Amygdala (tissue), 56 donors: ENCODE data around the gene SHANK1.
A peak's percentile ranks its signal among the peaks of the same experiment; 100 is the strongest.
"Not testable (repeated sequence)": the region's sequence is repeated elsewhere in the genome, so short reads cannot be mapped to it uniquely, and the experiment has no call there.

Source experiments
- DNase-seq, 56 donors: peaks; one replicate each; lab custom pipeline; 2025; lab: John Stamatoyannopoulos, UW

The SHANK1 gene

DNA sequence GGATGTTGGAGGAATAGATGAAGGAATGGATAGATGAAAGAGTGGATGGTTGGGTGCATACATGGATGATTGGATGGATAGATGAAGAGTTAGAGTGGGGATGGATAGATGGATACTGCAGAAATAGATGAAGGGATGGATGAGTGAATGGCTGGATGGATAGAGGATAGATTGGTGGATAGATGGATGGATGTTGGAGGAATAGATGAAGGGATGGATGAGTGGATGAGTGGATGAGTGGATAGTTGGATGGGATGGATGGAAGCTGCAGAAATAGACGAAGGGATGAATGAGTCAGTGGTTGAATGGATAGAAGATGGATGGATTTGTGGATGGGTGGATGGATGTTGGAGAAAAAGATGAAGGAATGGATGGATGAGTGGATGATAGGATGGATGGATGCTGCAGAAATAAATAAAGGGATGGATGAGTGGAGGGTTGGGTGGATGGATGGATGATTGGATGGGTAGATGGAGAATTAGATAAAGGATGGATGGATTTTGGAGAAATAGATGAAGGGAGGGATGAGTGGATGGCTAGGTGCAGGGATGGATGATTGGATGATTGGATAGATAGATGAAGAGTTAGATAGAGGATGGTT lies 75.2 kb downstream of the SHANK1 start:
- no peak for DNase-seq

DNA sequence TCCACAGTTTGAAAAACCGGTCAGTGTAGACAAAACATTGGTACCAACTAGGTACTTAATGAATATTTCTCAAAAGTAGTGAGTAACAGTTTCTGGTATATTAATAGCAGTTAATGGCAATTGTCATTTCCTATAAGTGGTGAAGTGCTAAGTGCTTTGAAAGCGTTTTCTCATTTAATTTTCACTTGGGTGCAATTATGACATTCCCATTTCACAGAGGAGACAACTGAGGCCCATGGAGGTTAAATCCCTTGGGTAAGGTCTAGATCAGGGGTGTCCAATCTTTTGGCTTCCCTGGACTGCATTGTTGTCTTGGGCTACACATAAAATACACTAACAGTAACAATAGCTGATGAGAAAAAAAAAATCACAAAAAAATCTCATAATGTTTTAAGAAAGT lies 79.2 kb downstream of the SHANK1 start:
- no peak for DNase-seq

DNA sequence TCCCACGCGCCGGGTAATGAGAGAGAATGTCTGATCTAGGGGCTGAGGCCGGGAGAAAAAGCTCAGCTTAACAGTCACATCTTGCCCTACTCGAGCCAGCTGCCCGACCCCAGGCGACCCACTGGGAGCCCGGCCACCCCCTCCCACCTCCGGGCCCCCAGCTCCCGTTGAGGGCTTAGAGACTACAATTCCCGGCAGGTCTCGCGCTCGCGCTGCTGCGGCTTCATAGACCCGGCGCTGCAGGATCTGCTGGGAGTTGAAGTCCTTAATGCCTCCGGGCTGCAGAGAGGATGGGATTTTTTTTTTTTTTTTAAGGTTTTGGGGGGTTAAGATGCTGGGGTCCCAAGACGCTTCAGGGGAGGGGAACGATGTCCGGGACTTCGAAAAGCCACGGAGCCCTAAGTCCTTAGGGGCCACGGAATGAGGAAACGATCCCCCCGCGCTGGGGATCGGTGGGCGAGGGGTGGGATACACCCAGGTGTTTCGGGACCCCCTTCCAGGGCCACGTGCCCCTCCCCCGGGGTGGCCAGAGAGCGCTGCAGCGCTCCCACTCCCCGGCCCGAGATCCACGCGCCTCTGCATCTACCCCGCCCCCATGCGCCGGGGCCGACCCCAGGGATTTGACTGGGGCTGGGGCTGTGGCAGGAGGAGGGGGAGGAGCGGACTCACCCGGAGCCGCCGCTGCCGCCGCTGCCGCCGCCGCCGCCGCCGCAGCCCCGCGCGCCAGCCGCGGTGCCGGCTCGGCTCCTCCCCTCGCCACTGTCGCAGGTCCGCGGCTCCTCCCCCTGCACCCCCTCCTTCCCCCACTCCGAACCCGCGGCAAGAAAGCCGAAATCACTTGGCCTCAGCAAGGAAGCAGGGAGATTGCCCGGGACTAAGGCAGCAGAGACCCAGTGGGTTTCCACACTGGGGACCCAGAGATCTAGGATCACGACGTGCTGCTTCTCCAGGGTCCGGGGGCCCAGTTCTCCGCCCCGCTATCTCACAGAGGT lies 80.2 kb downstream of the SHANK1 start, which contains the start of gene SYT3:
TSS of gene SYT3 (minus strand) at position 761 of the 992 bp plus-strand sequence. CDS start 2,470 bp downstream, outside the sequence.
- DNase-seq, result peak in 53 of 56 donors; percentile 4 to 81 (median 48)

DNA sequence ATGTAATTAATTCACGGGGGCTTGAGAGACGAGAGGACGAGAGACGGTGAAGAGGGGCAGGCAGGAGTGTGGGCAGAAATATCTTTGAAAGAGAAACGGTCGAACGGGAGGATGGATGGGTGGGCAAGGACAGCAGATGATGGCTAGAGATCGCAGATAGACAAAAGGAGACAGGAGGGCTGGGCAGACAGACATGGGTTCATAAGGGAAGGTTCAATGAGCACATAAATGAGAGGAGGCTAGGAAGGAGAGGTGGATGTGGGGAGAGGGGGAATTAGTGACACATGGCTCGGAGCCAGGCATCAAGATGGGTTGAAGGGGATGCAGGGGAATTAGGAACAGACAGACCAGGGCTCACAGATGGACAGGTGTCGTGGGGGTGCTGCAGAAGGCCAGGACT lies 81.0 kb downstream of the SHANK1 start:
- DNase-seq, result no peak

DNA sequence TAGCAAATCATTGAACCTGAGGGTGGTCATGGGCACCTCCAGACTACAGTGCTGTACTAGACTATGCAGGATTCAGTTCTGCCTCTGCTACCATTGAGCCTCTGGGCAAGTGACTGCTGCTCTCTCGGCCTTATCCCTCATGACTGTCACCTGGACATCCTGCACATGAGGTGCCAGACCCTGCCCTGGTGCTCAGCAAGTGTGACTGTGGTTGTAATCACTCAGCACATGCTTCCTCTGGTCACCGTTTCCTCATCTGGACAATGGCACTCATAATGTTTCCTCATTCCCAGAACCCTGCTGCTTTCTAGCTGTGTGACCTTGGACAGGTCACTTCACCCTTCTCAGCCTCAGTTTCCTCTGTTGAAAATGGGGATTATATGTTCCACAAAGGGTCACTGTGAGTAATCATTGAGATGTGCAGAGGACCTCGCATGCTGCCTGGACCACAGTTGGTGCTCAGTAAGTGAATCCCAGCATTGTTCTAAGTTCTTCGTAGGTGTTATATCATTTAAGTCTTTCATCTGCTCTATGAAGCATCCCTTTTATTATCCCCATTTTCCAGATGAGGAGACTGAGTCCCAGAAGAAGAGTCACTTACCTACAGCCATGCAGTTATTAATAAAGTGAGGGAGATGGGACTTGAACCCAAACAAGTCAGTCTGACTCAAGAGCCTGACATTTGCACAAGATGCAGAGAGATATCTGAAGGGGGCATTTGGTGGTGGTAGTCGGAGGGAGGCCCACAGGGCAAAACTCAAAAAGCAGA lies 83.1 kb downstream of the SHANK1 start:
- DNase-seq, result no peak

DNA sequence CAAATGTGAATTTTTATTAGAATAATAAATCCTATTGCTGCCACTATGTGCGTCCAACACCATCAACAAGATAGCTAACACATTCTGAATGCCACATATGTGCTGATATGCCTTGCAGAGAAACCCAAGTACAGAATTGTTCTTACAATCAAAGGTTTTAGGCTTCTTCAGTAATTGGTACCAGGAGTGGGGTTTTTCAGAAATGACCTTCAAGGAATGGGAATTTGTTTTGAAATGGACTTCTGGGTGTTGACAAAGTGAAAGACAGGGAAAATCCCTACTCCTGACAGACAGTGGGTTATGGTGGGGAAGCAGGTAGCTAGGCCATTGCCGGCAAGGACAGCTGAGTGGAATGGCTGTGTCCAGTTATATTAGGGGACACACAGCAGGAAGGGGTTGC lies 85.6 kb downstream of the SHANK1 start:
- no peak for DNase-seq

DNA sequence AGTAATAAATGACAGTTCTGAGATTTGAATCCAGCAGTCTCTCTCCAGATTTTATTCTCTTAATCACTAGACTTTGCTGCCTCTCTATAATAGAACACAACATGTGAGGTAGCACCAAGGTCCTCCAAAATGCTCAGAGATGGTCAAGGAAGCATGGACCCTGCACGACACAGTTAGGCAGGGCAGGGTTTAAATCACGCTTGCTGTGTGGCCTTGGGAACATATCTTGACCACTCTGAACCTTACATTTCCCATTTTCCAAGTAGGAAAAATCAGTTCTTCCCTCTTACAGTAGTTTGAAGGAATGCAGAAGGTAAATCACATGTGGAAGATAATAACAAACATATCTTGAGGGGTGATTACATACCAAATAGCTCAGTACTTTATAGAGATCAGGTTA lies 86.2 kb downstream of the SHANK1 start:
- DNase-seq, result no peak

DNA sequence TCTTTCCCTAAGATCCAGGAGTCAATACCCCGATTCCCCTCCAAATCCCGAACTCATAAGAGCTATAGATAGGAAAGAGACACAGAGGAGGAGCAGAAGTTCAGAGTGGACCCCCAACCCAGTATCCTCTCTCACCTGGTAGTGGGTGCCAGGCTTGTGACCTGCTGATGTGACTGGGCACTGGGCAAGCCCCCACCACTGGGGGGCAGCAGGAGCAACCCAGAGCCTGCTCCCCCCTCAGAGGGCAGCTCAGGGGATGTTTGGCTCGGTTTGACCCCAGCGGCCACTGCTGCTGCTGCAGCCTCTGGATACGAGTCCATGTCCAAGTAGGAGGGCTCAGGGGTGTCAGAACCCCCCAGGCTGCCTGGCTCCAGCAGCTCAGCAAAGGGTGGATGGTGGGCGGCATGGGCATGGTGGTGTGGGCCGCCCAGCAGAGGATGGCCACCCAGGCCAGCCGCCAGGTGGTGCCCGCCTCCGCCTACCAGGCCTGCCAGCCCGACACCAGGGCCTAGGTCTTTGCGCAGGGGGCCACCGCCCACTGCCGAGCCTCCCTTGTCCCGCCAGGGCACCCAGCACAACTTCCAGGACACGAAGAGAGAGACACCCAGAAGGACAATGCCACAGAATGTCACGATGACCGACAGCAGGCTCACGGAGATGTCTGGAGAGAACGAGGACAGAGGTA lies 87.3 kb downstream of the SHANK1 start:
- DNase-seq, result no peak

DNA sequence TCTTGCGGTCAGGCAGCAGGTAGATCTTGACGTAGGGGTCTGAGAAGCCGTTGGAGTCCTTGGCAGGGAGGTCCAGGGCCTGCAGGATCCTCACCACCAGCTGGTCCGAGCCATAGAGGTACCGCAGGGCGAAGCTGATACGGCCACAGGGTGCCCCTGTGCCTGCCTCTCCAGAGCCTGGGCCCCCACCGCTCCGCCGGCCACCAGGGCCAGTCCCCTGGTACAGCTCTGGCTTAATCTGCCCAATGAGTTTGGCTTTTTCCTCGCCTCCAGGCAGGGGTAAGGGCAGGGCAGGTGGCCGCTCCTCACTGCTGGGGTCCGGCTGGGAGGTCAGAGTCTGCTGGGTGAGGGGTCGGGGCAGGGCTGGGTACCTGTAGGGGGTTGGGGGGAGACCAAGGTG lies 89.8 kb downstream of the SHANK1 start:
- no peak for DNase-seq

DNA sequence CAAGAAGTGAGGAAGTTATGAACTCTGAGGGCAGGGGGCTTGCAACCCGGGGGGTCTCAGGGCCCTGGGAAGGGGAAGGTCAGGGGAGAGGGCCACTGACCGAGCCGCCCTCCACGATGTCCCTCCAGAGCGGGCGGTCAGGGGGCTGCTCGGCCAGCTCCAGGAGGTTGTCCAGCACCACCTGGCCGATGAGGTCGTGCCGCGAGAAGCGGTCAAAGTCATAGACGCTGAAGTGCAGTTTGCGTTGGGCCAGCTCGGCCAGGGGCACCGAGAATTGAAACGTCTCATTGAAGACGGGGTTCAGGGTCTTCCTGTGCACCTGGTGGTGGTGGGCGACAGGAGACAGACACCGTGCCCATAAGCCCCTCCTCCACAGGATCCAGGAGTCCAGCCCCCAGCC lies 90.4 kb downstream of the SHANK1 start:
- no peak for DNase-seq

DNA sequence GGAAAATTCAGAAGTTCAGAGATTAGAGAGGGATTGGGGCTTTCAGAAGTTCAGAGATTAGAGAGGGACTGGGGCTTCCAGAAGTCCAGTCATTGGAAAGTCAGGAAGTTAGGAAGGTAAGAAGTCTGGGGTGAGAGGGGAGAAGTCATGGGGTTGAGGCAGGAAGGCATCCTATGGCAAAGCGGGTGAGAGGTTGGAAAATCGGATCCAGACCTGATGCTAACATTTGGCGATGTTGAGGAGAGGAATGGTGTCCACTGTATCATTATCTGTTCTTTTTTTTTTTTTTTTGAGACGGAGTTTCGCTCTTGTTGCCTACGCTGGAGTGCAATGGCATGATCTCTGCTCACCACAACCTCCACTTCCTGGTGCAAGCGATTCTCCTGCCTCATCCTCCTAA lies 91.1 kb downstream of the SHANK1 start:
- no peak for DNase-seq

DNA sequence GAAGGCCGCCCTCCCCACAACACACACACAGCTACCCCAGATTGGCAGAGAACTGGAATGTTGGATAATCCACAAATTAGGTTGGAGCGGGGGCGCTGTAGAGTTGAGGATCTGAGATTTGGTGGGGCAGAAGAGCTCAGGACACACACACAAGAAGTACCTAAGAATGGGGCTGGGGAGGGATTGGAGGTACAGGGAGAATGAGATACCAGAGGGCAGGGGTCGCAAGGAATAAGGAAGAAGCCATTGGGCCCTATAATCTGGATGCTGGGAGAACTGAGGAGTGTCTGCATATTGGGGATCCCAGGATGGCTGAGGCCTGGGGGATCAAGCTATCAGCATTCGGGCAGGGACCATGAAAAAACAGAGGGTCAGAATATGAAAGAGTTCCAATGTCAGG lies 91.5 kb downstream of the SHANK1 start:
- no peak for DNase-seq

DNA sequence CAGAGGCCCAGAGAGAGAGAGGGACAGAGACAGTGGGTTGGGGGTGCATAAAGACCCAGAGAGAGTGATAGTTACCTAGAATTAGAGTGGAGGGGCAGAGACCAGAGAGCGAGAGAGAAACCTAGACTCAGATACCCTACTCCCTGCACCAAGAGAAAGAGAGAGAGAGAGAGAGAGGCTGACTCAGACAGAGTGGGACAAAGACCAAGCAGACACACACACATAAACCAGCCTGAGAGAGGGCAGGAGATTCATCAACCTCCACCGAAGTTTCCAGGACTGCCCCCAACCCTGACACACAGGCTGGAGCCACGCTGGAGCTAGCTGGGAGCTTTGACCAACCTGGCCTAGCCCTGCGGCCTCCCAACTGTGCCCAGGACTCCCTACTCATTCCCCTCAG lies 92.8 kb downstream of the SHANK1 start:
- no peak for DNase-seq

DNA sequence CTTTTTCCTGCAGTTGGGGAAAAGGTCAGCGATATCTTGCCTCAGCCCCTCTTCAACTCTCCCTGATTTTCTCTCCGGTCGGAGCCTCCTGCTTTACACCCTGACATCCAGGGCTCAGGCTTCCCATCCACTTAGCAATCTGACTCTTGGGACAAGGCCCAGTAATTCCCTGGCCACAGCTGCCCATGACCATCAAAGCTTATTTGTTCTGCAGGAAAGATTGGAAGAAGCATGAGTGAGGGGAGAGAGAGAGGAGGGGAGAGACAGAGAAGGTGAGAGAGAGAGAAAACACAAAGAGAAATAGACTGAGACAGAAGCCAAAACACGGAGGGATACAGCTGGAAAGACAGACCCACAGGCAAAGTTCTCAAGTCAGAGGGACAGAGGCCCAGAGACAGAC lies 93.6 kb downstream of the SHANK1 start:
- DNase-seq, result no peak

DNA sequence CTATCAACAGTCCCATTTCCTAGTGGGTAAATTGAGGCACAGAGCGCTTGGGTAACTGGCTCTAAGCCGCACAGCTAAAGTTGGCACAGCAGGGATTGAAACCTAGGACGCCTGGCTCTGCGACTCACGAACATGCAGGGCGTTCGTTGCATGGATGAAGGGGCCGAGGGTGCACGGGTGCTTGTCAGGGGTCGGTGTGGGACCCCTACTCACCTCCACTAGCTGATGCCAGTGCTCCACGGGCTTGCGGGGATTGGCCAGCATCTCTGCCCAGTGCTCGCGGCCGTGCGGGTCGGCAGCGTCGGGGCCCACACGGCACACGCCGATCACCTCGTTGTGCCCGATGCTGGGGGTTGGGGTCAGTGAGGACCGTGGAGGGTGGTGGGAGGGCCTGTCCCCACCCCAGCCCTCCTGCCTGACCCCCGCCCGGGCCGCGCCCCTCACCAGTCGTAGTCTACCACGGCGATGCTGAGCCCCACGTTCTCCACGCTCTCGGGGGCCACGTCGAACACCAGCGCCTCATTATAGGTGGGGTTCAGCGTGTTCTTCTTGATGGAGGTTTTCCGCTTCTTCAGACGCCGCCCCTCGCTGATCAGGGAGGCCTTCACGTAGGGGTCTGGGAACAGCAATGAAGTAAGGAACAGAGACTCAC lies 94.5 kb downstream of the SHANK1 start:
- no peak for DNase-seq

DNA sequence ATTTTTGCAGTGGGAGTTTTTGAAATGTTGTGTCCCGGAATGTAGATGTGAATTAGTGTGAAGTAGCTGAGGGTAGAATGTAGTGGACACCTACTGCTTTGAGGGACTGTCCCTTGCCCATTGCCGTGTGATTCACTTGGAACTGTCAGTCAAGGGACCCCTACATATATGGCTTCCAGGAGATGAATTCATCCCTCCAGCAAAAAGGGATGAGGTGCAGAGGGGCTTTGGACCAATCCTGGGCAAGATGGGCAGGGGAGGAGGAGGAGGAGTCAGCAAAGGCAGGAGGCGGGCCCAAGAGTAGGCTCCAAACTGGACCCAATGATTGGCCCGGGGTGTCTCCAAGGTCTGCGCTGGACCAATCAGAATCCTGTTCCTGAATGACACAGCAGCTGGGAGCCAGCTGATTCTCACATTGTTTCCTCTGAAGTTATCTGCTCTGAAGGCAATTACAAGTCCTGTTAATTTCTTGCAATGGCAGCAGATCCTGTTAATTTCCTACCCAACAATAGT lies 99.2 kb downstream of the SHANK1 start:
- not testable (repeated sequence) for DNase-seq

DNA sequence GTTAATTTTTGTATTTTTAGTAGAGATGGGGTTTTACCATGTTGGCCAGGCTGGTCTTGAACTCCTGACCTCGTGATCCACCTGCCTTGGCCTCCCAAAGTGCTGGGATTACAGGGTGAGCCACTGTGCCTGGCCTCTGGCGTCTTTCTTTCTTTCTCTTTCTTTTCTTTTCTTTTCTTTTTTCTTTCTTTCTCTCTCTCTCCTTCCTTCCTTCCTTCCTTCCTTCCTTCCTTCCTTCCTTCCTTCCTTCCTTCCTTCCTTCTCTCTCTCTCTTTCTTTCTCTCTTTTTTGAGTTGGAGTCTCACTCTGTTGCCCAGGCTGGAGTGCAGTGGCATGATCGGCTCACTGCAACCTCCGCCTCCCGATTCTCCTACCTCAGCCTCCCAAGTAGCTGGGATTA lies 100.4 kb downstream of the SHANK1 start:
- not testable (repeated sequence) for DNase-seq

DNA sequence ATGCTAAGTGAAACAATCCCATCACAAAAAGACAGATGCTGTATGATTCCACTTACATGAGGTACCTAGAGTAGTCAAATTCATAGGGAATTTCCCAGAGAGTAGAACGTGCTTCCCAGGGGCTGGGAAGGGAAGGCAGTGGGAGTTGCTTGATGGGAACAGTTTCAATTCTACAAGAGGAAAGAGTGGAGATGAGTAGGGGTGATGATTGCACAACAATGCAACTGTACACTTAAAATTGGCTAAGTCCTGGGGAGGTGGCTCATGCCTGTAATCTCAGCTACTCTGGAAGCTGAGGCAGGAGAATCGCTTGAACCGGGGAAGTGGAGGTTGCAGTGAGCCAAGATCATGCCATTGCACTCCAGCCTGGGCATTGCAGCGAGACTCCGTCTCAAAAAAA lies 101.2 kb downstream of the SHANK1 start:
- not testable (repeated sequence) for DNase-seq

DNA sequence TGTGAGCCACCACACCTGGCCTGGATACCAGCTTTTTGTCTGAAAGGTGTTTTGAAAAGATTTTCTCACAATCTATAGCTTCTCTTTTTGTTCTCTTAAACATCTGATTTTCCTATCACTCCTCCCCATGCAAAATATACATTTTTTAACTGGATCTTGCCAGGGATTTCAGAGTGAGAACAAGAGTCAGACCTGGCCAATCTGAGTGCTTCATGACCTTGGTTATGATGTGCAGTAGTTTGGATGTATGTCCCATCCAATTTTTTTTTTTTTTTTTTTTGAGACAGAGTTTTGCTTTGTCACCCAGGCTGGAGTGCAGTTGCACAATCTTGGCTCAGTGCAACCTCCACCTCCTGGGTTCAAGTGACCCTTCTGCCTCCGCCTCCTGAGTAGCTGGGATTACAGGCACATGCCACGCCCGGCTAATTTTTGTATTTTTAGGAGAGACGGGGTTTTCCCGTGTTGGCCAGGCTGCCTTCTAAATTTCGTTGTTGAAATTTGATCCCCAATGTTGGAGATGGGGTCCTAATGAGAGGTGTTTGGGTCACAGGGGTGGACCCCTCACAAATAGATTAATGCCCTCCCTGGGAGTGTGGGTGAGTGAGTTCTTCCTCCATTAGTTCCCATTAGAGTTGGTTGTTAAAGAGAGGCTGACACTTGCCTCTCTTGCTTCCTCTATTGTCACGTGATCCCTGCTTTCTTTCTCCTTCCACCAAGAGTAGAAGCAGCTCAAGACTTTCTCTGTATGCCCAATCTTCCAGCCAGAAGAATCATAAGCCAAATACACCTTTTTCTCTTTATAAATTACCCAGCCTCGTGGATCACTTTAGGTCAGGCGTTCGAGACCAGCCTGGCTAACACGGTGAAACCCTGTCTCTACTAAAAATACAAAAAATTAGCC lies 106.8 kb downstream of the SHANK1 start:
- DNase-seq, result not testable (repeated sequence)
